Adrenal gland (tissue), 12 donors: ENCODE measurements around the gene MAGI2. TPM values are rescaled to one million over a fixed set of nuclear protein-coding genes. Genes with fewer than 3 reads are reported as not detected.
"Not testable (repeated sequence)": the region's sequence is repeated elsewhere in the genome, so short reads cannot be mapped to it uniquely, and the experiment has no call there.

ENCODE experiments used
- DNase-seq, 7 donors: peaks; one replicate each; pipeline ENCODE4 v3.0.0-alpha.2; 2019 to 2020
- H3K27ac ChIP-seq, 5 donors: fragments of 200-600 bp; sonication (generic) in 4 of 5; 1 replicate in 3 of 5; 2 replicates in 2 of 5; pipeline versions ENCODE4 v1.5.1 to v1.8.0; 2016 to 2020; ENCODE audit warnings: mild to moderate bottlenecking in 1 of 5
- H3K27me3 ChIP-seq: fragments of 200-600 bp; 2 replicates; pipeline ENCODE4 v1.8.0; 2021
- H3K36me3 ChIP-seq, 2 donors: fragments of 200-600 bp; replicated peaks in 1 of 2; 1 replicate in 1 of 2; 2 replicates in 1 of 2; pipeline versions ENCODE4 v1.5.1 to v1.8.0; 2018 to 2022
- H3K4me1 ChIP-seq, 2 donors: fragments of 200-600 bp; replicated peaks in 1 of 2; 1 replicate in 1 of 2; 2 replicates in 1 of 2; pipeline versions ENCODE4 v1.5.1 to v1.8.0; 2018 to 2021
- H3K4me3 ChIP-seq, 4 donors: fragments of 200-600 bp; sonication (generic) in 3 of 4; one replicate each; pipeline ENCODE4 v1.5.1; 2016 to 2018
- H3K9me3 ChIP-seq, 3 donors: fragments of 200-600 bp; sonication (generic) in 1 of 3; replicated peaks in 1 of 3; 1 replicate in 2 of 3; 2 replicates in 1 of 3; pipeline versions ENCODE4 v1.5.1 to v1.8.0; 2016 to 2021
- POLR2A ChIP-seq, 2 donors: fragments of 450-650 bp; IDR thresholded peaks; one replicate each; pipeline ENCODE4 v1.6.1; 2017; ENCODE audit warnings: antibody characterized with exemption in 2 of 2, mild to moderate bottlenecking in 2 of 2, moderate library complexity in 1 of 2
- WGBS, 4 donors: extraction: QIAGEN DNeasy Blood & Tissue Kit in 2 of 4; methylation state at CpG; one replicate each; pipeline versions ENCODE4 v1.1.5 to v1.1.7; 2013 to 2017; 5-methylcytosine and 5-hydroxymethylcytosine counted together
- intact Hi-C, 2 donors: fragments of 100-400 bp; cut with DNase I; formaldehyde crosslinking; loops; one replicate each; pipeline versions ENCODE4 v1.14.1 to v1.15.0; 2022 to 2023
- polyA plus RNA-seq, 3 donors: library from polyadenylated mRNA; stranded (reverse); fragments of 200-250 nt in 2 of 3; fragments of 350-450 nt in 1 of 3; fragmentation: Illumina TruSeq in 1 of 3; extraction: RNeasy Lipid Tissue Mini Kit (QIAGEN cat#74804) in 1 of 3; gene quantifications; one replicate each; pipeline ENCODE4 v1.2.3, GENCODE V29; 2013 to 2014
- total RNA-seq, 9 donors: library from RNA; depleted of rRNA in 4 of 9; stranded (reverse); fragments of >200 nt in 4 of 9; fragments of 120-200 nt in 1 of 9; fragmentation: NEBNext Ultra II Directional in 1 of 9; extraction: Animal tissue kit (Norgen Biotek cat#: 25700) in 1 of 9; gene quantifications; one replicate each; pipeline versions ENCODE4 v1.1.0 to v1.2.4, GENCODE V29; 2013 to 2023
- TF ChIP-seq, protein P1 (sequence below), 6 experiments: fragments of 450-650 bp in 4 of 6; fragments of 200-600 bp in 2 of 6; sonication (generic) in 1 of 6; IDR thresholded peaks; 1 replicate in 5 of 6; 2 replicates in 1 of 6; pipeline versions ENCODE4 v1.5.1 to v1.8.0; 2016 to 2021; ENCODE audit warnings: antibody characterized with exemption in 6 of 6, mild to moderate bottlenecking in 2 of 6, moderate library complexity in 1 of 6
- donor health status: healthy with polysubstance abuse.
- donor health status: Bipolar disorder and iron deficiency.
- donor health status: DM: yes; HTN: yes; CAD: no.
- donor health status: DM: no; HTN: no; CAD: no.
- donor health status: DM: no; HTN: no; CAD: no.
- donor health status: DM: yes; HTN: yes; CAD: no.

MAGI2 gene
- total and polyA plus RNA-seq, 12 donors, result 3.2 to 37.1 (median 17.1) TPM

DNA sequence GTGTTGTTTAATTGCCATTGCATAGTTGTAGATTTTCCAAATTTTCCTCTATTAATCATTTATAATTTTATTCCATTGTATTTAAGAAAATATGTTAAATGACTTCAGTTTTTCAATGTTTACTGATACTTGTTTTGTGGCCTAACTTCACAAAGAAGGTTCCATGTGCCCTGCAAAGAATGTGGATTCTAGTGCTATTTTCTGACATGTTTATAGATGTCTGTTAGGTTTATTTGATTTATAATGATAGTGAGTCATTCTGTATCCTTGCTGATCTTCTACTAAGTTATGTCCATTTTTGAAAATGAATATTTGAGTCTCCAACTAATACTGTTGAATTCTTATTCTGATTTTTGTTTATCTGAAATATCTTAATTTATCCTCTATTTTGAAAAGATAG, 369.0 kb downstream of the MAGI2 start:
- no peak for DNase-seq
- TF ChIP-seq POLR2A (IDR thresholded peaks at IDR 0.05), result no peak
- TF ChIP-seq, protein P1, sequence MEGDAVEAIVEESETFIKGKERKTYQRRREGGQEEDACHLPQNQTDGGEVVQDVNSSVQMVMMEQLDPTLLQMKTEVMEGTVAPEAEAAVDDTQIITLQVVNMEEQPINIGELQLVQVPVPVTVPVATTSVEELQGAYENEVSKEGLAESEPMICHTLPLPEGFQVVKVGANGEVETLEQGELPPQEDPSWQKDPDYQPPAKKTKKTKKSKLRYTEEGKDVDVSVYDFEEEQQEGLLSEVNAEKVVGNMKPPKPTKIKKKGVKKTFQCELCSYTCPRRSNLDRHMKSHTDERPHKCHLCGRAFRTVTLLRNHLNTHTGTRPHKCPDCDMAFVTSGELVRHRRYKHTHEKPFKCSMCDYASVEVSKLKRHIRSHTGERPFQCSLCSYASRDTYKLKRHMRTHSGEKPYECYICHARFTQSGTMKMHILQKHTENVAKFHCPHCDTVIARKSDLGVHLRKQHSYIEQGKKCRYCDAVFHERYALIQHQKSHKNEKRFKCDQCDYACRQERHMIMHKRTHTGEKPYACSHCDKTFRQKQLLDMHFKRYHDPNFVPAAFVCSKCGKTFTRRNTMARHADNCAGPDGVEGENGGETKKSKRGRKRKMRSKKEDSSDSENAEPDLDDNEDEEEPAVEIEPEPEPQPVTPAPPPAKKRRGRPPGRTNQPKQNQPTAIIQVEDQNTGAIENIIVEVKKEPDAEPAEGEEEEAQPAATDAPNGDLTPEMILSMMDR (IDR thresholded peaks at IDR 0.05), result no peak
- peaks cover 0 to 6% (median 0%) of the 10 kb centered on the region in 3 donors for H3K9me3 ChIP-seq
- intact Hi-C loops, result no loop called here
- no peaks in the 10 kb centered on the region for H3K4me1 ChIP-seq
- no peak overlapping the region for H3K4me3 ChIP-seq
- no peaks in the 10 kb centered on the region for H3K27me3 ChIP-seq
- no peaks in the 10 kb centered on the region for H3K36me3 ChIP-seq
- H3K27ac ChIP-seq, result no peak overlapping the region

DNA sequence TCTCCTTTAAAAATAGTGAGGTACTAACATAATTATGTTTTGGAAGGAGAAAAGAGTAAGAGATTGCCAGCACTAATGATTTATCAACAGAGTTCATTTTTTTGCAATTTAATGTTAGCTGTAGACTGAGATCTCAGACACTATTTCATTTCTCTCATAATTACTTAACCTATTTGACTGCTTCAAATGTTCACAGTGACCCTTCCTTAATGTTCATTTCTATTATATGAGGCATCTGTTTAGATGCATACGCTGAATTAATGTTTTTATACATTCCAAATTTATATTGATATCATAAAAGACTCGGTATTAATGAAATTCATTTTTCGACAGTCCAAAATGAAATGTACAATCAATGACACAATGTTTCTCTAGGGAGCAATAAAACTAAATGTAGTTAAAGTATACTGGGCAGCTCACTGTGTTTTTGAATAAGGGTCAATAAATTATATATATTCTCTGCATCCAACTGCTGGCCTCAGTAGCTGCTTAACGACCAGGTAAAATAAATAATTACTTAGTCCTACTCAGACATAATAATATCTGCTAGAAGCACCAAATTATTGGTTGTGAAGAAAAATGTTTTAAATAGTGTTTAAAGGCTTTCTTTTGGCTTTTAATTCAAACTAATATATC, 373.4 kb downstream of the MAGI2 start:
- no peaks in the 10 kb centered on the region for H3K9me3 ChIP-seq
- no peak for TF ChIP-seq POLR2A (IDR thresholded peaks at IDR 0.05)
- TF ChIP-seq, protein P1 (IDR thresholded peaks at IDR 0.05), result no peak
- no peak for DNase-seq
- no peaks in the 10 kb centered on the region for H3K4me1 ChIP-seq
- H3K27ac ChIP-seq, result no peak overlapping the region
- H3K27me3 ChIP-seq, result no peaks in the 10 kb centered on the region
- WGBS, 4 donors, result 70 to 85% (median 79%) methylated on average over 4 of the region's 4 CpGs
- no peaks in the 10 kb centered on the region for H3K36me3 ChIP-seq
- no peak overlapping the region for H3K4me3 ChIP-seq
- intact Hi-C loops, result no loop called here

DNA sequence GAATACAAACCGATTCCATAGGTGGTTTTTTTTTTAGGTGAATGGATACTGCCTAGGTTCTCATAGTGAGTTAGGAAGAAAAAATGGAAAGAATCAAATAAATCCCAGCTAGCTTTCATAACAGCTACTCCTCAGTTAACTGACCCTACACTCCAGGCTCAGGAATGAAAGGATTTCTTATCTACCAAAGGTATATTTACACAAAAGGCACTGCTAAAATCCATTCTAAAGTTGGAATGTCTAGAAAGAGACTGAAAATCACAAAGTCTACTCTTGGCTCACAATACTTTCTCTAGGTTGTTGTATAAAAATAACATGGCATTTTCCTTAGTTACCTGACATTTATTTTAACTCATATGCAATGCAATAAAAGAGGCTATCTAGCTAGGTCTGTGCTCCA, 375.2 kb downstream of the MAGI2 start:
- H3K36me3 ChIP-seq, result no peaks in the 10 kb centered on the region
- H3K27ac ChIP-seq, result no peak overlapping the region
- TF ChIP-seq, protein P1 (IDR thresholded peaks at IDR 0.05), result no peak
- TF ChIP-seq POLR2A (IDR thresholded peaks at IDR 0.05), result no peak
- DNase-seq, result no peak
- no peaks in the 10 kb centered on the region for H3K27me3 ChIP-seq
- intact Hi-C loops, result no loop called here
- no peak overlapping the region for H3K4me3 ChIP-seq
- WGBS, 4 donors, result 82 to 90% (median 87%) methylated on average over 1 of the region's 1 CpG
- H3K4me1 ChIP-seq, result no peaks in the 10 kb centered on the region
- H3K9me3 ChIP-seq, result no peaks in the 10 kb centered on the region

DNA sequence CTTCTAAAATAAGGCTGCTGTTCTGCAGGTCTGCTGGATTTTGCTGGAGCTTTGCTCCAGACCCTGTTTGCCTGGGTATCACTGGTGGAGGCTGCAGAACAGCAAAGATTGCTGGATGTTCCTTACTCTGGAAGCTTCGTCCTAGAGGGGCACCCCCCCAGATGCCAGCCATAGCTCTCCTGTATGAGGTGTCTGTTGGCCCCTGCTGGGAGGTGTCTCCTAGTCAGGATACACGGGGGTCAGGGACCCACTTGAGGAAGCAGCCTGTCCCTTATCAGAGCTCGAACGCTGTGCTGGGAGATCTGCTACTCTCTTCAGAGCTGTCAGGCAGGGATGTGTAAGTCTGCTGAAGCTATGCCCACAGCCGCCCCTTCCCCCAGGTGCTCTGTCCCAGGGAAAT, 382.3 kb downstream of the MAGI2 start:
- H3K27ac ChIP-seq, H3K36me3 ChIP-seq, intact Hi-C loops, H3K27me3 ChIP-seq, H3K9me3 ChIP-seq, H3K4me1 ChIP-seq, DNase-seq, H3K4me3 ChIP-seq: not testable (repeated sequence)
- 69 to 100% (median 85%) methylated on average over 1 to 5 of the region's 5 CpGs for WGBS, 4 donors

DNA sequence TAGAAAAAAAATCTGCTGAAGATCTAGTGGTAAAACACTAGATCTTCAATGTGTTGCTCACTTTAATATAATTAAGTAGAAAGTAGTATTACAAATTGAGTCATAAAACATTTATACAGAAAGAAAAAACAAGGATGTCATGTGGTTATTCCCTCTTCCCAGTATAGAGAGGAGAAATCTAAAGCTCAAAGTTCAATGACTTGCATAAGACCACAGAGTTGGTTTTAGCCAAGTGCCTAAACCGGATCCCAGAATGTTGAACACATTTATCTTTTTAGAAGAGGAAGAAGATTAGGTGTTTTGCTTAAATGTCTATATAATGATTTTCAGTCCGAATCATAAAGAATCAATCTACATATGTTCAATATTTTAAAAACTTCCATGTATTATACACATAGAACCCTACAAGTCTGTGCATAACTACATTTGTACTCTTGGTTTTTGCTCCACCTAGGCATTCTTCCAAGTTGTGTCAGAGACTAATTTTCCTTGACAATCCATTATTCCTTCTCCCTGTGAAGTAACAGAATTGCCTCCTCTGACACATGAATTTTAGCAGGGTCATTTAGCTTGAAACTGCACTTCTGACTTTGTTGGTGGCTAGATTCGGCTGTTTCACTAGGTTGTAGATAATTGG, 389.2 kb downstream of the MAGI2 start:
- TF ChIP-seq, protein P1 (IDR thresholded peaks at IDR 0.05), result no peak
- TF ChIP-seq POLR2A (IDR thresholded peaks at IDR 0.05), result no peak
- Histone ChIP-seq H3K4me3 (no peak overlapping the region), H3K9me3 (no peaks in the 10 kb centered on the region), H3K36me3 (no peaks in the 10 kb centered on the region), H3K27ac (no peak overlapping the region), H3K4me1 (no peaks in the 10 kb centered on the region), H3K27me3 (no peaks in the 10 kb centered on the region)
- no peak for DNase-seq
- intact Hi-C loops, result no loop called here
- WGBS, 4 donors, result 71 to 79% (median 78%) methylated on average over 3 of the region's 3 CpGs
